HepG2 (cell line): ENCODE data around the gene IFT80. TPM values are rescaled to one million over a fixed set of nuclear protein-coding genes. Genes with fewer than 3 reads are reported as not detected.

ENCODE experiments used
- AGO2 ChIP-seq: fragments of 200-400 bp; formaldehyde crosslinking; optimal IDR thresholded peaks from 2 replicates; pipeline ENCODE3; 2017; ENCODE audit warnings: mild to moderate bottlenecking, low read depth, low read length, moderate library complexity
- ARNT2 ChIP-seq: sonication (generic); formaldehyde crosslinking; IDR thresholded peaks from 2 replicates; pipeline ENCODE4 v1.8.0; 2022; ENCODE audit warnings: mild to moderate bottlenecking, low read depth, missing genetic modification reagents, moderate library complexity
- DNMT1 ChIP-seq: sonication (generic); formaldehyde crosslinking; IDR thresholded peaks from 2 replicates; pipeline ENCODE4 v1.5.1; 2020; ENCODE audit warnings: mild to moderate bottlenecking, missing genetic modification reagents
- GATAD1 ChIP-seq: IDR thresholded peaks from 2 replicates; pipeline ENCODE4 v1.6.1; 2016; ENCODE audit warnings: missing genetic modification reagents, missing compliant biosample characterization
- KMT2B ChIP-seq: IDR thresholded peaks from 2 replicates; pipeline ENCODE4 v1.6.1; 2016; ENCODE audit warnings: missing genetic modification reagents, missing compliant biosample characterization
- NR2F2 ChIP-seq: IDR thresholded peaks from 2 replicates; pipeline ENCODE4 v1.6.1; 2012; ENCODE audit warnings: low read depth, inconsistent platforms, borderline replicate concordance
- RBFOX2 ChIP-seq: fragments of 200-400 bp; formaldehyde crosslinking; IDR thresholded peaks from 2 replicates; pipeline ENCODE4 v1.6.1; 2017; ENCODE audit warnings: low read depth, mild to moderate bottlenecking, low read length
- SAP130 ChIP-seq: IDR thresholded peaks from 2 replicates; pipeline ENCODE4 v1.6.1; 2016; ENCODE audit warnings: low read depth
- ZNF235 ChIP-seq: sonication (generic); formaldehyde crosslinking; IDR thresholded peaks from 2 replicates; pipeline ENCODE4 v1.8.1; 2023; ENCODE audit warnings: mild to moderate bottlenecking, missing genetic modification reagents, borderline replicate concordance
- ZNF30 ChIP-seq: sonication (generic); formaldehyde crosslinking; IDR thresholded peaks from 2 replicates; pipeline ENCODE4 v1.5.0; 2020; ENCODE audit warnings: mild to moderate bottlenecking, missing genetic modification reagents
- ZNF543 ChIP-seq: sonication (generic); formaldehyde crosslinking; IDR thresholded peaks from 2 replicates; pipeline ENCODE4 v1.4.0; 2020; ENCODE audit warnings: mild to moderate bottlenecking, missing genetic modification reagents
- ZNF570 ChIP-seq: sonication (generic); formaldehyde crosslinking; IDR thresholded peaks from 2 replicates; pipeline ENCODE4 v1.4.0; 2020; ENCODE audit warnings: mild to moderate bottlenecking, missing genetic modification reagents, borderline replicate concordance
- ZNF790 ChIP-seq: sonication (generic); formaldehyde crosslinking; IDR thresholded peaks from 2 replicates; pipeline ENCODE4 v1.8.0; 2022; ENCODE audit warnings: missing genetic modification reagents, mild to moderate bottlenecking, borderline replicate concordance
- polyA plus RNA-seq, 8 experiments: library from polyadenylated mRNA; depleted of rRNA in 3 of 8; stranded (reverse) in 7 of 8; unstranded in 1 of 8; fragments of >200 nt; fragmentation: Illumina TruSeq in 4 of 8; extraction: Trizol in 4 of 8; gene quantifications; 2 replicates each; pipeline versions ENCODE4 v1.2.1 to v1.2.3, GENCODE V29; 2011 to 2016; ENCODE audit warnings: low read depth in 4 of 8, missing spikeins in 1 of 8, mixed read lengths in 1 of 8; ENCODE audit not compliant: insufficient read depth in 1 of 8
- total RNA-seq, 5 experiments: library from RNA; depleted of rRNA; stranded (reverse); fragments of >200 nt; fragmentation: Illumina TruSeq; extraction: Trizol; gene quantifications; 2 replicates each; pipeline ENCODE4 v1.2.3, GENCODE V29; 2016; ENCODE audit warnings: low read depth in 1 of 5
- TF ChIP-seq, protein P1 (sequence below), 2 experiments: sonication (generic) in 1 of 2; formaldehyde crosslinking in 1 of 2; IDR thresholded peaks; 2 replicates each; pipeline versions ENCODE4 v1.4.0 to v1.6.1; 2018 to 2020; ENCODE audit warnings: missing genetic modification reagents in 2 of 2, borderline replicate concordance in 1 of 2, low read depth in 1 of 2, mild to moderate bottlenecking in 1 of 2, missing biosample characterization in 1 of 2
- TF ChIP-seq, protein P2 (sequence below): sonication (generic); formaldehyde crosslinking; IDR thresholded peaks from 2 replicates; pipeline ENCODE4 v1.4.0; 2020; ENCODE audit warnings: missing genetic modification reagents, low read depth, mild to moderate bottlenecking, borderline replicate concordance
- TF ChIP-seq, protein P3 (sequence below): sonication (generic); formaldehyde crosslinking; IDR thresholded peaks from 2 replicates; pipeline ENCODE4 v1.4.0; 2020; ENCODE audit warnings: missing genetic modification reagents
- TF ChIP-seq, protein P4 (sequence below): sonication (generic); formaldehyde crosslinking; IDR thresholded peaks from 2 replicates; pipeline ENCODE4 v1.4.0; 2020; ENCODE audit warnings: missing genetic modification reagents
- TF ChIP-seq, protein P5 (sequence below): IDR thresholded peaks from 2 replicates; pipeline ENCODE4 v1.6.1; 2016; ENCODE audit warnings: missing compliant biosample characterization, missing genetic modification reagents, borderline replicate concordance

Gene IFT80
- total and polyA plus RNA-seq, 2 of the 13 experiments (the other 11 are each of a cell fraction or from before 2014, with no cell fraction given) = 11.4 to 15.7 TPM

DNA sequence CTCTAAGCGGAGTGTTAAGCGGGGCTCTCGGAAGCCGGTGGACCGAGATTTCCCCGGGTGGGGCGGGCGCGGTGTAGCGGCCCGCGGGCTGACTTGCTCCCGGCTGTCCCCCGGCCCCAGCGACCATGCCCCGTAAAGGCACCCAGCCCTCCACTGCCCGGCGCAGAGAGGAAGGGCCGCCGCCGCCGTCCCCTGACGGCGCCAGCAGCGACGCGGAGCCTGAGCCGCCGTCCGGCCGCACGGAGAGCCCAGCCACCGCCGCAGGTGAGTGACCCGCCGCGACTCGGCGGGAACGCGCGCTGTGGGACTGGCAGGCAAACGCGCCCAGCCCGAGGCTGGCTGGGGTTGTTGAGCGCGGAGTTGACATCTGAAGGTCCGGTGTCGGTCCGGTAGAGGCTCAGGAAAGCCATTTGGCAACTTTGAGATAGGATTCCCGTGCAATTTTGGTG is 1.7 kb upstream of the IFT80 start (continued):
- TF ChIP-seq, protein P1, sequence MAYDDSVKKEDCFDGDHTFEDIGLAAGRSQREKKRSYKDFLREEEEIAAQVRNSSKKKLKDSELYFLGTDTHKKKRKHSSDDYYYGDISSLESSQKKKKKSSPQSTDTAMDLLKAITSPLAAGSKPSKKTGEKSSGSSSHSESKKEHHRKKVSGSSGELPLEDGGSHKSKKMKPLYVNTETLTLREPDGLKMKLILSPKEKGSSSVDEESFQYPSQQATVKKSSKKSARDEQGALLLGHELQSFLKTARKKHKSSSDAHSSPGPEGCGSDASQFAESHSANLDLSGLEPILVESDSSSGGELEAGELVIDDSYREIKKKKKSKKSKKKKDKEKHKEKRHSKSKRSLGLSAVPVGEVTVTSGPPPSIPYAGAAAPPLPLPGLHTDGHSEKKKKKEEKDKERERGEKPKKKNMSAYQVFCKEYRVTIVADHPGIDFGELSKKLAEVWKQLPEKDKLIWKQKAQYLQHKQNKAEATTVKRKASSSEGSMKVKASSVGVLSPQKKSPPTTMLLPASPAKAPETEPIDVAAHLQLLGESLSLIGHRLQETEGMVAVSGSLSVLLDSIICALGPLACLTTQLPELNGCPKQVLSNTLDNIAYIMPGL (CRISPR knock-in tag; IDR thresholded peaks at IDR 0.05; ENCODE audit: borderline replicate concordance in 1 of 2, low read depth in 1 of 2) = peak in 1 of 2 experiments; percentile 37; a peak in 1 of 4 replicates
- TF ChIP-seq, protein P2, sequence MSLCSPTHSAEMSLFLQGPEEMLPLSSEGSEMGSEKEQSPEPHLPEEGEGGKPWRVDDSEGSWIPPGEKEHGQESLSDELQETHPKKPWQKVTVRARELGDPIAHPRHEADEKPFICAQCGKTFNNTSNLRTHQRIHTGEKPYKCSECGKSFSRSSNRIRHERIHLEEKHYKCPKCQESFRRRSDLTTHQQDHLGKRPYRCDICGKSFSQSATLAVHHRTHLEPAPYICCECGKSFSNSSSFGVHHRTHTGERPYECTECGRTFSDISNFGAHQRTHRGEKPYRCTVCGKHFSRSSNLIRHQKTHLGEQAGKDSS (CRISPR knock-in tag) = 0 out of 2 replicates have a peak, but pooled peaks have one; percentile 20
- no peak for TF ChIP-seq NR2F2
- TF ChIP-seq, protein P3, sequence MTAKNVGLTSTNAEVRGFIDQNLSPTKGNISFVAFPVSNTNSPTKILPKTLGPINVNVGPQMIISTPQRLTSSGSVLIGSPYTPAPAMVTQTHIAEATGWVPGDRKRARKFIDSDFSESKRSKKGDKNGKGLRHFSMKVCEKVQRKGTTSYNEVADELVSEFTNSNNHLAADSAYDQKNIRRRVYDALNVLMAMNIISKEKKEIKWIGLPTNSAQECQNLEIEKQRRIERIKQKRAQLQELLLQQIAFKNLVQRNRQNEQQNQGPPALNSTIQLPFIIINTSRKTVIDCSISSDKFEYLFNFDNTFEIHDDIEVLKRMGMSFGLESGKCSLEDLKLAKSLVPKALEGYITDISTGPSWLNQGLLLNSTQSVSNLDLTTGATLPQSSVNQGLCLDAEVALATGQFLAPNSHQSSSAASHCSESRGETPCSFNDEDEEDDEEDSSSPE = peak; percentile 27; the same call in 1 of the 2 replicates
- no peak for TF ChIP-seq GATAD1 (CRISPR knock-in tag)
- TF ChIP-seq RBFOX2 = peak; percentile 74
- peak; percentile 60; the same call in 1 of the 2 replicates for TF ChIP-seq ZNF790 (CRISPR knock-in tag)
- TF ChIP-seq AGO2 = peak; percentile 86
- no peak for TF ChIP-seq ZNF30 (CRISPR knock-in tag)
- peak; percentile 36; the same call in 1 of the 2 replicates for TF ChIP-seq ARNT2 (CRISPR knock-in tag)
- TF ChIP-seq ZNF235 = 0 out of 2 replicates have a peak, but pooled peaks have one; percentile 18
- TF ChIP-seq, protein P4, sequence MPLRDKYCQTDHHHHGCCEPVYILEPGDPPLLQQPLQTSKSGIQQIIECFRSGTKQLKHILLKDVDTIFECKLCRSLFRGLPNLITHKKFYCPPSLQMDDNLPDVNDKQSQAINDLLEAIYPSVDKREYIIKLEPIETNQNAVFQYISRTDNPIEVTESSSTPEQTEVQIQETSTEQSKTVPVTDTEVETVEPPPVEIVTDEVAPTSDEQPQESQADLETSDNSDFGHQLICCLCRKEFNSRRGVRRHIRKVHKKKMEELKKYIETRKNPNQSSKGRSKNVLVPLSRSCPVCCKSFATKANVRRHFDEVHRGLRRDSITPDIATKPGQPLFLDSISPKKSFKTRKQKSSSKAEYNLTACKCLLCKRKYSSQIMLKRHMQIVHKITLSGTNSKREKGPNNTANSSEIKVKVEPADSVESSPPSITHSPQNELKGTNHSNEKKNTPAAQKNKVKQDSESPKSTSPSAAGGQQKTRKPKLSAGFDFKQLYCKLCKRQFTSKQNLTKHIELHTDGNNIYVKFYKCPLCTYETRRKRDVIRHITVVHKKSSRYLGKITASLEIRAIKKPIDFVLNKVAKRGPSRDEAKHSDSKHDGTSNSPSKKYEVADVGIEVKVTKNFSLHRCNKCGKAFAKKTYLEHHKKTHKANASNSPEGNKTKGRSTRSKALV (CRISPR knock-in tag) = no peak
- TF ChIP-seq SAP130 (CRISPR knock-in tag) = 0 out of 2 replicates have a peak, but pooled peaks have one; percentile 26
- no peak for TF ChIP-seq DNMT1
- no peak for TF ChIP-seq ZNF570 (CRISPR knock-in tag)
- TF ChIP-seq ZNF543 (CRISPR knock-in tag) = no peak
- TF ChIP-seq, protein P5, sequence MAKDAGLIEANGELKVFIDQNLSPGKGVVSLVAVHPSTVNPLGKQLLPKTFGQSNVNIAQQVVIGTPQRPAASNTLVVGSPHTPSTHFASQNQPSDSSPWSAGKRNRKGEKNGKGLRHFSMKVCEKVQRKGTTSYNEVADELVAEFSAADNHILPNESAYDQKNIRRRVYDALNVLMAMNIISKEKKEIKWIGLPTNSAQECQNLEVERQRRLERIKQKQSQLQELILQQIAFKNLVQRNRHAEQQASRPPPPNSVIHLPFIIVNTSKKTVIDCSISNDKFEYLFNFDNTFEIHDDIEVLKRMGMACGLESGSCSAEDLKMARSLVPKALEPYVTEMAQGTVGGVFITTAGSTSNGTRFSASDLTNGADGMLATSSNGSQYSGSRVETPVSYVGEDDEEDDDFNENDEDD (CRISPR knock-in tag) = peak; percentile 23; the same call in 1 of the 2 replicates
- peak; percentile 48; the same call in 1 of the 2 replicates for TF ChIP-seq KMT2B (CRISPR knock-in tag)
